K562 (cell line): Measurements from ENCODE around the gene SDHC. TPM values are rescaled to one million over a fixed set of nuclear protein-coding genes. Genes with fewer than 3 reads are reported as not detected.

ENCODE experiments used
- CUX1 ChIP-seq: fragments of 200-800 bp; sonication (Bioruptor generic); IDR thresholded peaks from 2 replicates; pipeline ENCODE4 v1.6.1; 2016; ENCODE audit warnings: missing genetic modification characterization, missing compliant biosample characterization
- JUNB ChIP-seq: fragments of 450-650 bp; formaldehyde crosslinking; conservative IDR thresholded peaks from 2 replicates; pipeline ENCODE4 v1.4.0; 2020; ENCODE audit warnings: mild to moderate bottlenecking
- POLR3G ChIP-seq: IDR thresholded peaks from 2 replicates; pipeline ENCODE4 v1.6.1; 2011; ENCODE audit not compliant: insufficient read length, insufficient replicate concordance; ENCODE audit errors: extremely low read depth
- RAD21 ChIP-seq, 2 experiments: fragments of 250-450 bp in 1 of 2; fragments of 450-650 bp in 1 of 2; sonication (Bioruptor Pico) in 1 of 2; formaldehyde crosslinking in 1 of 2; IDR thresholded peaks in 1 of 2; conservative IDR thresholded peaks in 1 of 2; 2 replicates each; pipeline versions ENCODE4 v1.4.0 to v1.8.0; 2020 to 2022; ENCODE audit warnings: mild to moderate bottlenecking in 2 of 2, moderate library complexity in 1 of 2
- ZHX1 ChIP-seq: fragments of 150-350 bp; conservative IDR thresholded peaks from 2 replicates; pipeline ENCODE4 v1.6.1; 2014; ENCODE audit warnings: low read length
- ZNF3 ChIP-seq: fragments of 250-450 bp; sonication (Bioruptor Pico); IDR thresholded peaks from 2 replicates; pipeline ENCODE4 v1.5.0; 2021; ENCODE audit warnings: mild to moderate bottlenecking, moderate library complexity
- ZNF444 ChIP-seq: fragments of 250-450 bp; sonication (Bioruptor Pico); IDR thresholded peaks from 2 replicates; pipeline ENCODE4 v1.4.0; 2020; ENCODE audit warnings: mild to moderate bottlenecking, moderate library complexity
- ZNF785 ChIP-seq: fragments of 250-450 bp; sonication (Bioruptor Pico); IDR thresholded peaks from 2 replicates; pipeline ENCODE4 v1.4.0; 2020; ENCODE audit warnings: mild to moderate bottlenecking
- ZZZ3 ChIP-seq: fragments of 450-650 bp; IDR thresholded peaks from 2 replicates; pipeline ENCODE4 v1.6.1; 2016; ENCODE audit warnings: antibody characterized with exemption, mild to moderate bottlenecking, moderate library complexity
- polyA plus RNA-seq, 8 experiments: library from polyadenylated mRNA; depleted of rRNA in 4 of 8; stranded (reverse) in 5 of 8; unstranded in 3 of 8; fragments of >200 nt; fragmentation: Nextera tagmentation in 2 of 8; fragmentation: Illumina TruSeq in 1 of 8; extraction: Ambion mirVana in 2 of 8; extraction: Trizol in 1 of 8; gene quantifications; 2 replicates each; pipeline versions ENCODE4 v1.2.1 to v1.2.3, GENCODE V29; 2011 to 2014; ENCODE audit warnings: inconsistent platforms in 1 of 8, missing spikeins in 1 of 8
- total RNA-seq, 7 experiments: library from RNA; depleted of rRNA in 6 of 7; stranded (reverse); fragments of >200 nt in 6 of 7; fragmentation: Illumina TruSeq in 2 of 7; extraction: Trizol in 2 of 7; gene quantifications; 2 replicates each; pipeline versions ENCODE4 v1.2.1 to v1.2.3, GENCODE V29; 2011 to 2021; ENCODE audit warnings: low replicate concordance in 1 of 7
- TF ChIP-seq, protein P1 (sequence below), 2 experiments: fragments of 150-350 bp in 1 of 2; IDR thresholded peaks; 2 replicates each; pipeline ENCODE4 v1.6.1; 2012 to 2016; ENCODE audit warnings: low read depth in 2 of 2, low read length in 2 of 2, mild to moderate bottlenecking in 1 of 2, moderate library complexity in 1 of 2
- TF ChIP-seq, protein P2 (sequence below), 2 experiments: IDR thresholded peaks in 1 of 2; conservative IDR thresholded peaks in 1 of 2; 2 replicates each; pipeline ENCODE4 v1.6.1; 2016; ENCODE audit warnings: low read depth in 2 of 2, mild to moderate bottlenecking in 1 of 2, missing compliant biosample characterization in 1 of 2, missing genetic modification characterization in 1 of 2, moderate library complexity in 1 of 2

Gene SDHC
- total and polyA plus RNA-seq, 9 of the 15 experiments (the other 6 are each of a cell fraction or from before 2014, with no cell fraction given), result 7.7 to 309 (median 174) TPM

- TF ChIP-seq, protein P1, sequence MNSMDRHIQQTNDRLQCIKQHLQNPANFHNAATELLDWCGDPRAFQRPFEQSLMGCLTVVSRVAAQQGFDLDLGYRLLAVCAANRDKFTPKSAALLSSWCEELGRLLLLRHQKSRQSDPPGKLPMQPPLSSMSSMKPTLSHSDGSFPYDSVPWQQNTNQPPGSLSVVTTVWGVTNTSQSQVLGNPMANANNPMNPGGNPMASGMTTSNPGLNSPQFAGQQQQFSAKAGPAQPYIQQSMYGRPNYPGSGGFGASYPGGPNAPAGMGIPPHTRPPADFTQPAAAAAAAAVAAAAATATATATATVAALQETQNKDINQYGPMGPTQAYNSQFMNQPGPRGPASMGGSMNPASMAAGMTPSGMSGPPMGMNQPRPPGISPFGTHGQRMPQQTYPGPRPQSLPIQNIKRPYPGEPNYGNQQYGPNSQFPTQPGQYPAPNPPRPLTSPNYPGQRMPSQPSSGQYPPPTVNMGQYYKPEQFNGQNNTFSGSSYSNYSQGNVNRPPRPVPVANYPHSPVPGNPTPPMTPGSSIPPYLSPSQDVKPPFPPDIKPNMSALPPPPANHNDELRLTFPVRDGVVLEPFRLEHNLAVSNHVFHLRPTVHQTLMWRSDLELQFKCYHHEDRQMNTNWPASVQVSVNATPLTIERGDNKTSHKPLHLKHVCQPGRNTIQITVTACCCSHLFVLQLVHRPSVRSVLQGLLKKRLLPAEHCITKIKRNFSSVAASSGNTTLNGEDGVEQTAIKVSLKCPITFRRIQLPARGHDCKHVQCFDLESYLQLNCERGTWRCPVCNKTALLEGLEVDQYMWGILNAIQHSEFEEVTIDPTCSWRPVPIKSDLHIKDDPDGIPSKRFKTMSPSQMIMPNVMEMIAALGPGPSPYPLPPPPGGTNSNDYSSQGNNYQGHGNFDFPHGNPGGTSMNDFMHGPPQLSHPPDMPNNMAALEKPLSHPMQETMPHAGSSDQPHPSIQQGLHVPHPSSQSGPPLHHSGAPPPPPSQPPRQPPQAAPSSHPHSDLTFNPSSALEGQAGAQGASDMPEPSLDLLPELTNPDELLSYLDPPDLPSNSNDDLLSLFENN (IDR thresholded peaks at IDR 0.05; ENCODE audit: low read depth in 2 of 2, low read length in 2 of 2), result no peak
- TF ChIP-seq ZZZ3, result no peak
- TF ChIP-seq ZNF785 (CRISPR knock-in tag), result no peak
- TF ChIP-seq ZHX1, result no peak
- no peak for TF ChIP-seq ZNF3 (CRISPR knock-in tag)
- no peak for TF ChIP-seq CUX1 (CRISPR knock-in tag)
- no peak for TF ChIP-seq JUNB (CRISPR knock-in tag)
- no peak for TF ChIP-seq RAD21 (CRISPR knock-in tag; conservative IDR thresholded peaks at IDR 0.05 in 1 of 2, IDR thresholded peaks at IDR 0.05 in 1 of 2)
- TF ChIP-seq, protein P2, sequence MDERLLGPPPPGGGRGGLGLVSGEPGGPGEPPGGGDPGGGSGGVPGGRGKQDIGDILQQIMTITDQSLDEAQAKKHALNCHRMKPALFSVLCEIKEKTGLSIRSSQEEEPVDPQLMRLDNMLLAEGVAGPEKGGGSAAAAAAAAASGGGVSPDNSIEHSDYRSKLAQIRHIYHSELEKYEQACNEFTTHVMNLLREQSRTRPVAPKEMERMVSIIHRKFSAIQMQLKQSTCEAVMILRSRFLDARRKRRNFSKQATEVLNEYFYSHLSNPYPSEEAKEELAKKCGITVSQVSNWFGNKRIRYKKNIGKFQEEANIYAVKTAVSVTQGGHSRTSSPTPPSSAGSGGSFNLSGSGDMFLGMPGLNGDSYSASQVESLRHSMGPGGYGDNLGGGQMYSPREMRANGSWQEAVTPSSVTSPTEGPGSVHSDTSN (CRISPR knock-in tag; IDR thresholded peaks at IDR 0.05; ENCODE audit: low read depth), result no peak
- TF ChIP-seq, protein P2 (tag; conservative IDR thresholded peaks at IDR 0.05; ENCODE audit: low read depth), result no peak
- no peak for TF ChIP-seq POLR3G
- no peak for TF ChIP-seq ZNF444
Measured at GRCh38 chr1:161307230-161307768, 6.9 kb upstream of the SDHC start (continued).
